Measurements from ENCODE around the gene CAMK2B.
"Not testable (repeated sequence)": the region's sequence is repeated elsewhere in the genome, so short reads cannot be mapped to it uniquely, and the experiment has no call there.

The CAMK2B gene

GRCh38 chr7:44194069-44194468, 131.3 kb downstream of the CAMK2B start:
- DNase-seq (ENCODE audit: low spot score) (peak; percentile 12), FAIRE-seq (no peak)

- DNase-seq (ENCODE audit: low spot score): no peak
- no peak for FAIRE-seq
Measured at GRCh38 chr7:44193011-44193802, 132.2 kb downstream of the CAMK2B start.

DNA sequence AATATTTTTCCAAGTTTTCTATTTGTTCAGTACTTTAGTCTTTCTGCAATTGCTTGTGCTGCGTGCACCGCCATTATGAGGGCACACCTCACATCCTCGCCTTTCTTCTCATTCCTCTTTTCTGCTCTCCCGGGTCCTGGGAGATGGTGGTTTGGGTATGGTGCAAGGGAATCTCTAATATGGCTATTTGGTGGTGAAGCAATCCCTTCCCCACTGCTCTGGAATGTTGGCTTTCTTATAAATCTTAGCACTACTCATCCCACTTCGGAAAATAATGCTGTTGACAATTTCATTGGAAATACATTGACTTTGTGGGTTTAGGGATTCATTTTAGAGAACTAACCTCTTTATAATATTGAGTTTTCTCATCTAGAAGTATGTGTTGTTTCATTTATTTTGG, 134.2 kb downstream of the CAMK2B start:
- FAIRE-seq: no peak
- no peak for DNase-seq (ENCODE audit: low spot score)

DNA sequence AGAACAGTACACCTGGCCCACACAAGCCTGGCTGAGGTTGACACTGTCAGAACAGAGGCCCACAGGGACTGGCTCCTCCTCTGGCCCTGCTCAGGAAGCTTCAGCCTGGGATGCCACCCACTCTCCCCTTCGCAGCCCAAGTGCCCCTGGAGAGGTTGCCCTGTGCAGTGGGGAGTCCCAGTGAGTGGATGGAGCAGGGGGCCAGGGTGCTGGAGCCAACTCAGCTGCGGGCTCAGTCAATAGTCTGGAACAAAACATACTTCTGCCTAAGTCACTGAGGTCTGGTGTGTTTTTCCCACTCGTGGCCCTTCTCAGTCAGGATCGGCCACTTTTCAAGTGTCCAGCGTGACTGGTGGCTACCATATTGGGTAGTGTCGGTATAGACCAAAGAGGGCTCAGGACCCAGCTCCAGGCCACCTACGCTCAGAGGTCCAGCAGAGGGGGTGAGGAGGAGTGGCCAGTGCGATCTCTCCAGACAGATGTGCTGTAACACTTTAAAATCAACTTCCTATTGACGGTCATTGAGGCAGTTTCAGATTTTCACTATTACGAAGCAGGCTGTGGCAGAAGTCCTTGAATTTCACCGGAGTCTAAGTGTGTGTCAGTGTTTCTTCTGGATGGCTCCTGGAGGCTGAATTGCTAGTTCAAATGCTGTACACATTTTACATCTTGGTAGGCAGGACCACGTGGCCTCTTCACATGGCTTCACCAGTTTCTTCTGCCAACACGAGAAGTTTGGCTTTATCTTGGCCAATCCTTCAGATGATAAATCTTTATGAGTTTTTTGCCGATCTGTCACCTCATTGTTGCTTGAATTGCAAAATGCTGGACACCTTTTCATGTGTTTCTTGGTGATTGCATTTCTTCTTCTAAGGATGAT, 135.2 kb downstream of the CAMK2B start:
- DNase-seq (ENCODE audit: low spot score) (no peak), FAIRE-seq (no peak)

DNA sequence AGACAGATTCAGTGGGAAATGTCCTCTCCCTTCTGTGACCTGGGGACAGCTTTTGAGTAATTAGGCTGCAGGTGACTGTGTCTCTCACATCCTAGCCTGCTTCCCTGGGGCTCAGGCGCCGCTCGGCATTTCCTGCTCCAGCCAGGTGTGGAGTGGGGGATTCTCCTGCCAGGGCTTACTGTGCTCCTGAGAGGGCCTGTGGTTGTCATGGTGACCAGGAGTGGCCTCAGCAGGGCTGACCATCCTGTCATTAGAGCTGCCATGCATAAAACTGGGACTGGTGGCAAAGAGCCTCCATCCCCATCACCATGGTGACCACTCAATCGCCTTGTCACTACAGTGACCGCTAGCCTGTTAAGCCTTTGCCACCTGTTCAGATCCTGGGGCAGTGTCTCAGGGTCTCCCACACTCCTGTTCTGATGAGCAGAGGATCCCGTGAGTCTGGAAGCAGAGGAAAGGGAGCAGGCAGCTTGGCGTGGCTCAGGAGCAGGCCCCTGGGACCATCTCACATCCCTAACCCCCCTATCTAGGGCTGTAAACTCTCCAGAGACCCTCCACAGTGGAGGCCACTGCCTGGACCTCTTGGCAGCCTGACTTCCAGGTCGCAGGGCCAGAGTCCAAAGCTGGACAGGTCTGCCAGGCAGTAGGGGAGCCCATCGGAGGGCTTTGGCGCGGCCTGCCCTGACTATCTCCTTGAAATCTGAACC, 136.0 kb downstream of the CAMK2B start, which contains the start of gene GCK:
Gene GCK (minus strand): TSS at position 154 of the 707 bp plus-strand sequence. CDS start 486 bp downstream, outside the sequence.
- FAIRE-seq: no peak

DNA sequence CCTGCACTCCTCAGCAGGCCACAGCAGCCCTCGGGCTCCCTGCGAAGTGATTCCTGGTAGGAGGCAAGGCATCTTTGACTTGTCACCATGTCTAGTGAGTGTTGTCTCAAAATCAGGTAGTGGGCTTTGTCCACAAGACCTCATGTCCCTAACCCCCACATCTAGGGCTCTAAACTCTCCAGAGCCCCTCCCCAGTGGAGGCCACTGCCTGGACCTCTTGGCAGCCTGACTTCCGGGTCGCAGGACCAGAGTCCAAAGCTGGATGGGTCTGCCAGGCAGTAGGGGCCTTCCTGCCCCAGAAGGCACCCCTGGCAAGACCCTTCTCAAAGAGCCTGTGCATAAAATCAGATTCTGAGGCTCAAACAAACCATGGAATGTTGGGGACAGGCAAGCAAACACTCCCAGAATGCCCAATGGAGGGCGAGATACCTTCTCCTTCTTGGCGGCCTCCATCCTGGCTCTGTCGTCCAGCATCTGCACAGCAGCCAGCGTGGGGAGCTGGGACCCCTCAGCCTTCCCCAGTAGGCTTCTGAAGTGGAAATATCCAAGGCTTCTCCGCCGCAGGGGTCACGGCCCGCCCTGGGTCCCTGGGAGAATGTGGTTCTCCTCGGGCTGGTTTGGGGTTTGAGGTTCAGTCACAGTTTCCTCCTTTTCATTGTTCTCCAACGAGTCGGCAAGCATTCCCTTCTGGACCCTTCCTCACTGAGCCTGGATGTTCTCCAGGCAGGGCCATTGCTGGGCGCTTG, 136.7 kb downstream of the CAMK2B start:
- no peak for DNase-seq (ENCODE audit: low spot score)
- no peak for FAIRE-seq

More for the DNA sequence above, 136.0 kb downstream of the CAMK2B start, which contains the start of gene GCK:
- no peak for DNase-seq (ENCODE audit: low spot score)

DNA sequence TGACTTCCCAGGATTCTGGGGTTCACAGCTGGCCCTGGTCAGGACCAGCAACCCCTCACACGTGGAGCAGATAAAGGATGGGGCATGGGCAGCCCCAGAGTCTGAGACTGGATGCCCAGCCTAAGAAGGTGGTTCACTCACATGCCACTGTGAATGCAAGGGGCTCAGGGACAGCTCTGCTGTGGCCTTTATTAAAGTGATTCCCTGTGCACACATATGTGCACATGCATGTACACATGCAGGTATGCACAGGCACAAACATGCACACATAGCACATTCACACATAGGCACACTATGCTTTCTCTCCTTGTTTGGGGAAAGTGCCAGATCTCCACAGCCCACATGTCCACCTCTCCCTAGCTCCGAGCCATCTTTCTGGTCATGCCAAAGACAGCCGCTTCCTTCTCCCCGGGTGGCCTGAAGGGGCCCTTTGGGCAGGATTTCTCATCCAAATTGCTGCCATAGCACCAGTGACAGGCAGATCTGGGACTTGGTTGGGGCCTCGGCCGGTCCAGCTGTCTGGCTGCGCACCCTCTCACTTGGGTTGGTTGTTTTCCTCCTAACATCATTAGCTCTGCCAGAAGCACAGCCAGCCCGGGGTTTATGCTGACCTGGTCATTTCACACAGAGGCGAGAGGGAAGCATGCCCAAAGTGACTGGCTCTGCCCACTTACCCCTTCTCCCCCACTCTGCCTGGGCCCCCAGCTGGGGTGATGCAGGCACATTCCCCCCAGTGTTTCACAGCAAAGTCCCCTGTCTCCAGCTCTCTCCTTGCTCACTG, 137.6 kb downstream of the CAMK2B start:
- FAIRE-seq (no peak), DNase-seq (ENCODE audit: low spot score) (no peak)

GRCh38 chr7:44186736-44187135, 138.7 kb downstream of the CAMK2B start:
- DNase-seq (ENCODE audit: low spot score) (no peak), FAIRE-seq (no peak)

GRCh38 chr7:44185729-44186128, 139.7 kb downstream of the CAMK2B start:
- FAIRE-seq: no peak
- DNase-seq (ENCODE audit: low spot score): no peak

GRCh38 chr7:44184873-44185446, 140.4 kb downstream of the CAMK2B start:
- DNase-seq (ENCODE audit: low spot score) (no peak), FAIRE-seq (no peak)

GRCh38 chr7:44184206-44184872, 141.1 kb downstream of the CAMK2B start:
- FAIRE-seq (peak; percentile 97), DNase-seq (ENCODE audit: low spot score) (peak; percentile 92)

GRCh38 chr7:44183386-44183785, 142.0 kb downstream of the CAMK2B start:
- DNase-seq (ENCODE audit: low spot score) (no peak), FAIRE-seq (no peak)

DNA sequence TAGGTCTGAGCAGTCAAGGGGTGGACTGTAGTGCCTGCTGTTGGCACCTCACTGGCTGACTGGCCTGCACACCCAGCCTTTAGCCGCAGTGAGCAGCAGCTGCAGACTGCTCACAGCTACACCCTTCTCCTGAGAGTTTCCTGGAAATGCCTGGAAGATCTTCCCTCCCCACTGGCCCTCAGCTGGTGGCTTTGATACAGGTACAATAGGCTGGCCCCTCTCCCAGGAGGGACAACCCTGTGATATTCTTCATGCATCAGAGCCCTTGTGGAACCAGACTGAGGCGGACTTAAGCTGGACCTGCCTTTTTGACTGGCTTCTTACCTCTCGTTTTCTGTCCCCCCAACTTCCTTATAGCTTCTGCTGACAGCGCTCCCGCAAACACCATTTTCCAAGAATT, 142.6 kb downstream of the CAMK2B start:
- DNase-seq (ENCODE audit: low spot score) (no peak), FAIRE-seq (no peak)

GRCh38 chr7:44180631-44181030, 144.8 kb downstream of the CAMK2B start:
- DNase-seq (ENCODE audit: low spot score) (no peak), FAIRE-seq (no peak)

DNA sequence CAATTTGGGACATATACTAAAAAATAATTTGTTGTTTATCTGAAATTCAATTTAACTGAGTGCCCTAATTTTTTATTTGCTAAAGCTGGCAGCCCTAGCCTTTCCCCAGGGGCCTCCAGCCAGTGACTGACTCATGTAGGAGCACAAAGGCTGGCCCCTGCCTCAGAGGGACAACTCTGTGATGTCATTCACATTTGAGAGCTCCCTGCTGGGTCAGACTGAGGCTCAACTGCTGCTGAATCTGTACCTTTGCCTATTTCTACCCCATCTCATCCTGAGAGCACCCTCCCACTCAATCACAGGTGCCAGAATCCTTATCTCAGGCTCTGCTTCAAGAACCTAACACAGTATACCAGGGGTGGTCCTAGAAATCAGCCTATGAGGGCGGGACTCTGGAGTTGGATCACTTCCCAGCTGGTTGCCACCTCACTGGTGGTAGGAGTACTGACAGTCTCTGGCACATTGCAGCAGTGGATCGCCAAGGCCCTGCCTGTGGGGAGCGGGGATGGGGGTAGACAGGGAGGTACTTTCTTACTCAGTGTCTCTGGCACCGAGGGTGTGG, 147.7 kb downstream of the CAMK2B start:
- DNase-seq (ENCODE audit: low spot score): peak; percentile 68
- FAIRE-seq: peak; percentile 70

DNA sequence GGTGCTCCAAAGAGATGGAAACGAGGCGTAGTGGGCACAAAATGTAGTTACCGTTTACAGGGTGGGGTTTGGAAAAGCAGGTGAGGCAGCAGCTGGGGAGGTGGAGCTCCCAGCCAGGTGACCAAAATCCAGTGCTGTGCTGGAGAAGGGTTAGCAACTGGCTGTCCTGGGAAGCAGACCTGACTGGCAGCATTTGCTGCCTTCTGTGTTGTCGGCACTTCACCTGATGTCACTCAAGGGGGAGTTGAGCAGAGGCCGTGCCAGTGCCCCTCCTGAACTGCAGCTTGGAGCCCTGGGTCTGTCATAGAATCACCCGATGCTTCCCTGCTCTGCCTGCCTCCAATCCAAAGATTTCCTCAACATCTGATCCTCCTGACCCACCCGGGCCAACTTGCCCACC, 148.9 kb downstream of the CAMK2B start:
- FAIRE-seq (no peak), DNase-seq (ENCODE audit: low spot score) (no peak)

DNA sequence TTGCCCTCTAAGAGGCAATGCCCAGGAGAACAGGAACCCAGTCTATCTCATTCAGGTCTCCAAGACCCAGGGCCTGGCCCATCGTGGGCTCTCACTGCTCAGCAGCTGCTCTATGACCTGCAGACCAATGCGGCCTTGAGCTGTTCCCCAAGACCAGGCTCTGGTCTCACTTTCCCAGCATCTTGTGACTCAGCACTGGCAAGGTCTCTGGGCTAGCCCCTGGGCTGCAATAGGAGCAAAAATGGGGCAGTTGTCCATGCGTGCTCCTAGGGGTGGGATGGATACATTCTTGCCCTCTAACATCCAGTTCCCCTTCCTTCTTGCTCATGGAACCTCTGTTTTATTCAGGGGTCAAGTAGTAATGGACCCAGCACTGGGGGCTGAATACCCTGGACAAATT, 149.7 kb downstream of the CAMK2B start:
- FAIRE-seq (no peak), DNase-seq (ENCODE audit: low spot score) (no peak)

DNA sequence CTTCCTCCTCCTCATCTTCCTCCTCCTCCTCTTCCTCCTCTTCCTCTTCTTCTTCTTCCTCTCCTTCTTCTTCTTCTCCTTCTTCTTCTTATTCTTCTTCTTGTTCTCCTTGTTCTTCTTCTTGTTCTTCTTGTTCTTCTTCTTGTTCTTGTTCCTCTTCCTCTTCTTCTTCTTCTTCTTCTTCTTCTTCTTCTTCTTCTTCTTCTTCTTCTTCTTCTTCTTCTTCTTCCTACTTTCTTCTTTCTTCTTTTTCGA, 150.8 kb downstream of the CAMK2B start:
- FAIRE-seq; DNase-seq (ENCODE audit: low spot score): not testable (repeated sequence)
